ENCODE data around the gene ACTL8. TPM values are rescaled to one million over a fixed set of nuclear protein-coding genes. Genes with fewer than 3 reads are reported as not detected.

ACTL8 gene
- total RNA-seq, 4 donors from 2014 or later = not detected

DNA sequence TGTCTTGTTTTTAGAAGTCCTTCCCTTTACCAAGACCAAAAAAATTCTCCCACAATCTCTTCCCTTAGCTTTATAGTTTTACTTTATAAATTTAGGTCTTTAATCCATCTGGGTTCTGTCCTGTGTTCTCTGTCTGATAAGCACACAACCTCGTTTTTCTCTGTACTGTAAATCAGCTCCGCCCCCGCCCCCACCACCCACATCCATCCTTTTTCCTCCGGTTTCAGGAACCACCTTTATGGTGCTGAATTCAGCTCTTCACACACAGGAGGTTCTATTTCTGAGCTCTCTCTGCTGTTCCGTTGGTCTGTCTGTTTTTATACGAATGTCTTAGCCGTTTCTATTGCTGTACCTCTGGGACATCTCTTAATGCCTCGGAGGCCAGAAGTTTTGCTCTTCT is 44.5 kb downstream of the ACTL8 start:
- Histone ChIP-seq H3K4me1 (peaks cover 7 to 21% (median 19%) of the 10 kb centered on the region in 4 donors), H3K27me3 (no peaks in the 10 kb centered on the region), H3K4me3 (no peak overlapping the region), H3K9me3 (no peaks in the 10 kb centered on the region), H3K36me3 (no peaks in the 10 kb centered on the region), H3K27ac (no peak overlapping the region)
- in situ Hi-C loops (cut with MboI; ENCODE audit: low pct_ligation_motif_present in 1 of 4, low pct_unique_long_range_greater_than_20kb in 1 of 4, low sequenced_read_pairs in 3 of 4) (no loop called here), intact Hi-C loops (cut with DNase I; ENCODE audit: low total_unique reads) (no loop called here)
- 51 to 54% methylated on average over 8 of the region's 8 CpGs for WGBS, 2 donors (ENCODE audit: low coverage in 1 of 2)
- TF ChIP-seq POLR2A (IDR thresholded peaks at IDR 0.05) (no peak), EP300 (IDR thresholded peaks at IDR 0.05; ENCODE audit: low read depth) (no peak)
- no peak for DNase-seq

DNA sequence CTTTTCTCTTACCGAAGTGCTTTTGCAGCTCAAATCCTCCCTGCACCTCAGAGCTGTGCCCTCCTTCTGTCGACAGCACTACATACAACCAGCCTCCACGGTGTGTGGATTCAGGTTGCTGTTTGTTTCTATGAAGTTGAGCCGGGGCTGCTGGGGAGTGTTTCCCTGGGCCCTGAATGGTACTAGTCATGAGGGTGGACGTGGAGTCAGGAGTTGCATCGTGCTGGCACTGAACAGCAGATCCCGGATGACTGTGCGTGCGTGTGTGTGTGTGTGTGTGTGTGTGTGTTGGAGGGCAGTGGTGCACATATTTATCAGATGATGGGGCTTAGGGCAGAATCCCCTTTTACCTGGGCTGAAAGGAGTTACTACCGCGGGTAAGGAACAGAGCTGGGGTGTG is 47.0 kb downstream of the ACTL8 start:
- Histone ChIP-seq H3K36me3 (no peaks in the 10 kb centered on the region), H3K27ac (no peak overlapping the region), H3K4me3 (no peak overlapping the region), H3K4me1 (peaks cover 0 to 5% (median 0%) of the 10 kb centered on the region in 4 donors), H3K27me3 (no peaks in the 10 kb centered on the region), H3K9me3 (no peaks in the 10 kb centered on the region)
- in situ Hi-C loops (cut with MboI; ENCODE audit: low pct_ligation_motif_present in 1 of 4, low pct_unique_long_range_greater_than_20kb in 1 of 4, low sequenced_read_pairs in 3 of 4) = no loop called here
- TF ChIP-seq EP300 (IDR thresholded peaks at IDR 0.05; ENCODE audit: low read depth) = no peak
- TF ChIP-seq POLR2A (IDR thresholded peaks at IDR 0.05) = no peak
- TF ChIP-seq, protein P1, sequence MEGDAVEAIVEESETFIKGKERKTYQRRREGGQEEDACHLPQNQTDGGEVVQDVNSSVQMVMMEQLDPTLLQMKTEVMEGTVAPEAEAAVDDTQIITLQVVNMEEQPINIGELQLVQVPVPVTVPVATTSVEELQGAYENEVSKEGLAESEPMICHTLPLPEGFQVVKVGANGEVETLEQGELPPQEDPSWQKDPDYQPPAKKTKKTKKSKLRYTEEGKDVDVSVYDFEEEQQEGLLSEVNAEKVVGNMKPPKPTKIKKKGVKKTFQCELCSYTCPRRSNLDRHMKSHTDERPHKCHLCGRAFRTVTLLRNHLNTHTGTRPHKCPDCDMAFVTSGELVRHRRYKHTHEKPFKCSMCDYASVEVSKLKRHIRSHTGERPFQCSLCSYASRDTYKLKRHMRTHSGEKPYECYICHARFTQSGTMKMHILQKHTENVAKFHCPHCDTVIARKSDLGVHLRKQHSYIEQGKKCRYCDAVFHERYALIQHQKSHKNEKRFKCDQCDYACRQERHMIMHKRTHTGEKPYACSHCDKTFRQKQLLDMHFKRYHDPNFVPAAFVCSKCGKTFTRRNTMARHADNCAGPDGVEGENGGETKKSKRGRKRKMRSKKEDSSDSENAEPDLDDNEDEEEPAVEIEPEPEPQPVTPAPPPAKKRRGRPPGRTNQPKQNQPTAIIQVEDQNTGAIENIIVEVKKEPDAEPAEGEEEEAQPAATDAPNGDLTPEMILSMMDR (IDR thresholded peaks at IDR 0.05) = no peak
- TF ChIP-seq POLR2AphosphoS5 (IDR thresholded peaks at IDR 0.05) = no peak
- DNase-seq = no peak
- intact Hi-C loops (cut with DNase I; ENCODE audit: low total_unique reads) = no loop called here
- WGBS, 2 donors (ENCODE audit: low coverage in 1 of 2) = 73% methylated on average over 11 of the region's 11 CpGs; no CpG with 5 or more reads in 1 of the 2 donors

DNA sequence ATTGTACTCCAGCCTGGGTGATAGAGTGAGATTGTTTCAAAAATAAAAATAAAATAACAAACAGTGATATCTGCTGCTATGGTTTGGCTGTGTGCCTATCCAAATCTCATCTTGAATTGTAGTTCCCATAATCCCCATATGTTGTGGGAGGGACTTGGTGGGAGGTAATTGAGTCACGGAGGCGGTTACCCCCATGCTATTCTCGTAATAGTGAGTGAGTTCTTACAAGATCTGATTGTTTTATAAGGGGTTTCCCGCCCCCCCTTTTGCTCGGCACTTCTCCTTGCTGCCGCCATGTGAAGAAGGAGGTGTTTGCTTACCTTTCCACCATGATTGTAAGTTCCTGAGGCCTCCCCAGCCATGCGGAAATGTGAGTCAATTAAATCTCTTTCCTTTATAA is 47.8 kb downstream of the ACTL8 start:
- in situ Hi-C loops (cut with MboI; ENCODE audit: low pct_ligation_motif_present in 1 of 4, low pct_unique_long_range_greater_than_20kb in 1 of 4, low sequenced_read_pairs in 3 of 4) = no loop called here
- WGBS, 2 donors (ENCODE audit: low coverage in 1 of 2) = 74 to 86% methylated on average over 7 of the region's 7 CpGs

DNA sequence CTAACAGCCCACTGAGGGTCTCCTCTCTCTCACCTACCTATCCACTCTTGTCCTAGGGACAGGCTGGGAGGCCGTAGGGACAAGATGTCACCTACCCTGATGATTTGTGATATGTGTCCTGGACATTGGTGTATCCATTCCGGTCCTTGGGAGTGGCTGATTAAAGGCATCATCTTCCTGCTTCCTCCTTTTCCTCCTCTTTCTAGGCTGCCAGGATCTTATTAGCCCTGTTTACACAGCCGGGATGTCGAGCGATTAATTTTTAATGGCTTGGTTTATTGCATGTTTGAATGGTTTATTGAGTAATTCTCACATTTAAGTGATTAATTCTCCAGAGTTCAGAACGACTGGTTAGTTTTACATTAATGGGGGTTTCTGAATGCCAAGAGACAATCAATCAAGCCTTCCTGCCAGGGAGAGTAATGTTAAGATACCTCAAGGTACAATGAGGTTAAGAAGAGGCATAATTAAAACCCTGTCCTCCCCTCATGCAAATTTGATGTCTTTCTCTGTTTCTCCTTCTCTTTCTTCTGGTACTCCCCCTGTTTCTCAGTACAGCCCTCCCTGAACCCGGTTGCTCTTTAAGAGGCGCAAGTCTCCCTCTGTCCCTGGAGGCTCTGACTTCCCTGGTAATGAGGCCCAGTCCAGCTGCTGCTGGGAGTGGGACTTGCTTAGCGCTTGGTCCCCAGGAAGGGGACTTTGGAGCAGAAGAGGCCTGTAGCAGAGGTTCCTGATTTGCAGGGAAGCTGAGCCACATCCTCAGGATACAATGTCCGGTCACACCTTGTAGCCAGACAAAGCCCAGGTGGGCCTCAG is 50.9 kb downstream of the ACTL8 start:
- no peak for TF ChIP-seq POLR2A (IDR thresholded peaks at IDR 0.05)
- no peak for TF ChIP-seq POLR2AphosphoS5 (IDR thresholded peaks at IDR 0.05)
- no peak for TF ChIP-seq EP300 (IDR thresholded peaks at IDR 0.05; ENCODE audit: low read depth)
- TF ChIP-seq, protein P1 (IDR thresholded peaks at IDR 0.05) = no peak
- Histone ChIP-seq H3K4me3 (no peak overlapping the region), H3K27ac (no peak overlapping the region), H3K4me1 (peaks cover 0 to under 1% (median 0%) of the 10 kb centered on the region in 4 donors), H3K27me3 (no peaks in the 10 kb centered on the region), H3K36me3 (no peaks in the 10 kb centered on the region), H3K9me3 (no peaks in the 10 kb centered on the region)
- DNase-seq = no peak
- intact Hi-C loops (cut with DNase I; ENCODE audit: low total_unique reads) (no loop called here), in situ Hi-C loops (cut with MboI; ENCODE audit: low pct_ligation_motif_present in 1 of 4, low pct_unique_long_range_greater_than_20kb in 1 of 4, low sequenced_read_pairs in 3 of 4) (no loop called here)
- WGBS, 2 donors (ENCODE audit: low coverage in 1 of 2) = 60 to 69% methylated on average over 4 to 10 of the region's 10 CpGs

More for the DNA sequence above, 47.8 kb downstream of the ACTL8 start:
- H3K27ac ChIP-seq = no peak overlapping the region
- no peaks in the 10 kb centered on the region for H3K9me3 ChIP-seq
- H3K27me3 ChIP-seq = no peaks in the 10 kb centered on the region
- DNase-seq = no peak
- no peak for TF ChIP-seq POLR2A (IDR thresholded peaks at IDR 0.05)
- TF ChIP-seq, protein P1 (IDR thresholded peaks at IDR 0.05) = no peak
- TF ChIP-seq EP300 (IDR thresholded peaks at IDR 0.05; ENCODE audit: low read depth) = no peak
- no peak for TF ChIP-seq POLR2AphosphoS5 (IDR thresholded peaks at IDR 0.05)
- H3K4me1 ChIP-seq = peaks cover 0 to 5% (median 0%) of the 10 kb centered on the region in 4 donors
- H3K4me3 ChIP-seq = no peak overlapping the region
- intact Hi-C loops (cut with DNase I; ENCODE audit: low total_unique reads) = no loop called here
- H3K36me3 ChIP-seq = no peaks in the 10 kb centered on the region
